Muscle of leg (tissue), 16 donors: ENCODE data around the gene PCNX2. TPM values are rescaled to one million over a fixed set of nuclear protein-coding genes. Genes with fewer than 3 reads are reported as not detected.

Experiments
- DNase-seq: peaks from one replicate; pipeline ENCODE4 v3.0.0; 2013
- H3K27ac ChIP-seq: one replicate; pipeline ENCODE4 v1.5.1; 2013; ENCODE audit warnings: mild to moderate bottlenecking, low read length, control low read depth
- H3K27me3 ChIP-seq: one replicate; pipeline ENCODE4 v1.6.1; 2013; ENCODE audit warnings: low read length; ENCODE audit not compliant: control insufficient read depth, insufficient read depth
- H3K36me3 ChIP-seq: one replicate; pipeline ENCODE4 v1.6.1; 2013; ENCODE audit warnings: low read length; ENCODE audit not compliant: control insufficient read depth, insufficient read depth
- H3K4me1 ChIP-seq: one replicate; pipeline ENCODE4 v1.6.1; 2013; ENCODE audit warnings: low read length; ENCODE audit not compliant: control insufficient read depth, insufficient read depth
- H3K4me3 ChIP-seq: one replicate; pipeline ENCODE4 v1.5.1; 2013; ENCODE audit warnings: low read length, control low read depth
- H3K9me3 ChIP-seq: replicated peaks from 2 replicates; pipeline ENCODE4 v1.6.1; 2013; ENCODE audit warnings: low read depth, low read length; ENCODE audit not compliant: control insufficient read depth
- WGBS: methylation state at CpG from one replicate; pipeline ENCODE4 v1.1.5; 2013; ENCODE audit warnings: missing lambda C conversion rate; ENCODE audit not compliant: insufficient coverage; 5-methylcytosine and 5-hydroxymethylcytosine counted together
- long read RNA-seq, 11 donors: transcript quantifications; one replicate each; lab custom pipeline, GENCODE V29; 2026
- polyA plus RNA-seq, 8 donors: library from polyadenylated mRNA; unstranded; fragments of 120-200 nt; gene quantifications; one replicate each; pipeline versions ENCODE4 v1.2.1 to v1.2.3, GENCODE V29; 2013; ENCODE audit warnings: inconsistent platforms in 1 of 8, low replicate concordance in 1 of 8; ENCODE audit not compliant: insufficient read length in 8 of 8, insufficient read depth in 1 of 8
- total RNA-seq: library from RNA; stranded (reverse); fragments of 120-200 nt; gene quantifications from one replicate; pipeline ENCODE4 v1.2.4, GENCODE V29; 2013

PCNX2 gene
- total RNA-seq (3.9 TPM), polyA plus RNA-seq (1 to 10 TPM; 2.5 to 5.2 (median 3.7) TPM)
- long read RNA-seq, donor 1 = 0 reads
- long read RNA-seq, donor 2 = 0 reads
- long read RNA-seq, donor 3 = 0 reads
- long read RNA-seq, donor 4 = 0 reads
- long read RNA-seq, donor 5 = 0 reads
- long read RNA-seq, donor 6 = 0 reads
- long read RNA-seq, donor 7 = 0 reads
- long read RNA-seq, donor 8 = 0 reads
- long read RNA-seq, donor 9 = 0 reads
- long read RNA-seq, donor 10 = 0 reads
- long read RNA-seq, donor 11 = 0 reads

- peak; percentile 65 for DNase-seq
- H3K9me3 ChIP-seq = no peaks in the 10 kb centered on the region
- peaks cover 12% of the 10 kb centered on the region for H3K27me3 ChIP-seq
- H3K4me3 ChIP-seq = peak within 1 kb of the TSS; percentile 39
- no peak within 1 kb of the TSS for H3K27ac ChIP-seq
- H3K4me1 ChIP-seq = no peaks in the 10 kb centered on the region
- H3K36me3 ChIP-seq = no peaks in the 10 kb centered on the region
- under 1% methylated on average over 50 of the region's 54 CpGs for WGBS
These were observed at the start of gene PCNX2 for GRCh38 chr1:233295237-233295974. Gene PCNX2 (minus strand): TSS chr1:233295725. CDS start chr1:233295478, 247 bp downstream.

DNA sequence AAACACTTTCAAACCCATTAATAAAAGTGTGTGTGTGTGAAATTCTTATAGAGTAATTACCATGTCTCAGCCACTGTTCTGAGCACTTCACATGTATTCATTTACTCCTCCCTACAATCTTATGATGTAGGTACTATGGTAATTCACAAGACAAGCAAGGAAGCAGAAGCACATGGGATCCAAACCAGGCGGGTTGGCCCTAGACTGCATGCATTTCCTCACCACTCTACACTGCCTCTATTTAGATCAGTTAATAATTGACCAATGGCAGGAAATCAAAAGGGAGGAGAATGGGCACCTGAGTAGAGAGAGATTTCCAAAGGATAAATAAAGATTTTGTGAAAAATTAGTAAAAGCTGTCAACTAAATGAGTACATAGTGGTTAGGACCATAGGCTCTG, 47.7 kb upstream of the PCNX2 start:
- DNase-seq = no peak
- WGBS = no CpG with 5 or more reads among the region's 1 CpG
- no peaks in the 10 kb centered on the region for H3K4me1 ChIP-seq
- H3K27me3 ChIP-seq = no peaks in the 10 kb centered on the region
- no peaks in the 10 kb centered on the region for H3K9me3 ChIP-seq
- H3K4me3 ChIP-seq = no peak overlapping the region
- H3K36me3 ChIP-seq = no peaks in the 10 kb centered on the region
- no peak overlapping the region for H3K27ac ChIP-seq

- no peaks in the 10 kb centered on the region for H3K36me3 ChIP-seq
- no peak overlapping the region for H3K27ac ChIP-seq
- no peak overlapping the region for H3K4me3 ChIP-seq
- H3K4me1 ChIP-seq = no peaks in the 10 kb centered on the region
- DNase-seq = no peak
- no peaks in the 10 kb centered on the region for H3K27me3 ChIP-seq
- no peaks in the 10 kb centered on the region for H3K9me3 ChIP-seq
These were observed 46.6 kb upstream of the PCNX2 start for GRCh38 chr1:233342086-233342485.

DNA sequence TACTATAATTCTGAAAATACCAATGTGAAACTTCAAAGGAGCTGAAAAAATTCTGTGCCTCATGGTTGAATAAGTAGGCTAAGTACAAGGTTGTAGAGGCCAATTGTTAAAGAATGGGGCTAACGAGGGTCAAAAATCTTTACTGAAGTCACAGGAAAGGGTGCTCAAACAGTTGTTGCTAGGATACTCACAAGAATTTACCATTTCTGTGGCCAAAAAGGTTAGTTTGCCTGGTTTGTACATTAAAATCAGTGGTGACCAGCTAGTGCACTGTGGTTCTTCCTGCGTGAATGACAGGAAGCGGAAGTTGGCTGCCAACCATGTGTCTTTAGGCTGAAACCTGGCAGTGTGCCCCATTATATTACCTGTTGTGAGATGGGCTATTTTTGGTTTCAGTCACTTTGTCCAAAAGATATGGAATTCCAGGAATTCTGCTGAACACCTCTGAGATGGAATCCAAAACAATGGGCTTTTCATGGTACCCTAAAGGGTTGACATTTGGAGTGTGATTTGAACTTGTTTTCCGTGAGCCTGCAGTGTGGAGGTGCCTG, 45.5 kb upstream of the PCNX2 start:
- Histone ChIP-seq H3K4me1 (no peaks in the 10 kb centered on the region), H3K36me3 (no peaks in the 10 kb centered on the region), H3K4me3 (no peak overlapping the region), H3K9me3 (no peaks in the 10 kb centered on the region), H3K27ac (no peak overlapping the region), H3K27me3 (no peaks in the 10 kb centered on the region)
- no peak for DNase-seq
- 48% methylated on average over 4 of the region's 4 CpGs for WGBS

GRCh38 chr1:233340031-233340555, 44.6 kb upstream of the PCNX2 start:
- no peaks in the 10 kb centered on the region for H3K4me1 ChIP-seq
- H3K9me3 ChIP-seq = no peaks in the 10 kb centered on the region
- no peak for DNase-seq
- no peak overlapping the region for H3K4me3 ChIP-seq
- no peak overlapping the region for H3K27ac ChIP-seq
- no peaks in the 10 kb centered on the region for H3K27me3 ChIP-seq
- no peaks in the 10 kb centered on the region for H3K36me3 ChIP-seq
- WGBS = 69% methylated on average over 3 of the region's 3 CpGs

GRCh38 chr1:233338102-233338501, 42.6 kb upstream of the PCNX2 start:
- Histone ChIP-seq H3K36me3 (no peaks in the 10 kb centered on the region), H3K4me3 (no peak overlapping the region), H3K27me3 (peaks cover 2% of the 10 kb centered on the region), H3K4me1 (no peaks in the 10 kb centered on the region), H3K9me3 (no peaks in the 10 kb centered on the region), H3K27ac (no peak overlapping the region)
- no CpG with 5 or more reads among the region's 2 CpGs for WGBS
- DNase-seq = no peak

- no CpG with 5 or more reads among the region's 3 CpGs for WGBS
- DNase-seq = no peak
- peaks cover 2% of the 10 kb centered on the region for H3K27me3 ChIP-seq
These were observed 42.0 kb upstream of the PCNX2 start for GRCh38 chr1:233337505-233337904.

GRCh38 chr1:233336554-233337456, 41.3 kb upstream of the PCNX2 start:
- Histone ChIP-seq H3K36me3 (no peaks in the 10 kb centered on the region), H3K4me3 (no peak overlapping the region), H3K4me1 (no peaks in the 10 kb centered on the region), H3K9me3 (no peaks in the 10 kb centered on the region), H3K27ac (no peak overlapping the region), H3K27me3 (peaks cover 6% of the 10 kb centered on the region)
- no peak for DNase-seq
- 89% methylated on average over 2 of the region's 5 CpGs for whole genome bisulfite sequencing

More at GRCh38 chr1:233337505-233337904, 42.0 kb upstream of the PCNX2 start:
- Histone ChIP-seq H3K27ac (no peak overlapping the region), H3K9me3 (no peaks in the 10 kb centered on the region), H3K36me3 (no peaks in the 10 kb centered on the region), H3K4me1 (no peaks in the 10 kb centered on the region), H3K4me3 (no peak overlapping the region)

DNA sequence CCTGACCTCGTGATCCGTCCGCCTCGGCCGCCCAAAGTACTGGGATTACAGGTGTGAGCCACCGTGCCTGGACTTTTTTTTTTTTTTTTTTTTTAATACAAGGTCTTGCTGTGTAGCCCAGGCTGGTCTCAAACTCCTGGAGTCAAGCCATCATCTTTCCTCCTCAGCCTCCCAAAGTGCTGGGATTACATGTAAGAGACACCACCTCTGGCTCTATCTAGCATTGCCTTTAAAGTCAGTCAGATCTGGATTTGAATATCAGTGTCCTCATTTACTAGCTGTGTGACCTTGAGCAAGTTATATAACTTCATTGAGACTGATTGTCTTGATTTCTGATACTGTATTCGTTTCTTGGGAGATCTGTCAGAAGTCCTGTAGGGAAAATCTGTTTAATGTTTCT, 38.6 kb upstream of the PCNX2 start:
- Histone ChIP-seq H3K27me3 (peaks cover 13% of the 10 kb centered on the region), H3K4me3 (no peak overlapping the region), H3K9me3 (no peaks in the 10 kb centered on the region), H3K36me3 (no peaks in the 10 kb centered on the region), H3K4me1 (peaks cover under 1% of the 10 kb centered on the region), H3K27ac (no peak overlapping the region)
- DNase-seq = no peak
- WGBS = no CpG with 5 or more reads among the region's 7 CpGs
